ENCODE data around the gene EIF5B. TPM values are rescaled to one million over a fixed set of nuclear protein-coding genes. Genes with fewer than 3 reads are reported as not detected.

The EIF5B gene
- polyA plus RNA-seq, 1 donor from 2014 or later = 8.0 TPM

DNA sequence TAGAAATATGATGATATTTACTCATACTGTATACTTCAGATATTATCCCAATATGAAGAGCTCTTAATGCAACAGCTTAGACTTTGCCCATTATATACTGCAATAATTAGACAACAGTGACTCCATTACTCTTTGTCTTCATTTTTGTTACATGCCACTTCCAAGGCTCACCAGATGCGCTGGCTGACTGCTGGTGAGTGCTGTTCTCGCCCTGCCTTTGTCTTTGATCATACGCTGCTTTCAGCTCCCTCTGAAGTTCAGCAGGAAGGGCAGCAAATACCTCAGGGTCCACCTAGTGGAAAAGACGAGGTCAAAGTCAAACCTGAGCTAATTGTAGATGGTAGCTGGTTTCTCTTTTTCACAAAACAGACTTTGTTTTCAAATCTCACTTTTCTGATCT, 66.3 kb downstream of the EIF5B start:
- Histone ChIP-seq H3K4me3 (ENCODE audit: low read length) (no peak overlapping the region), H3K9me3 (ENCODE audit: low read length) (no peaks in the 10 kb centered on the region), H4K20me1 (ENCODE audit: insufficient read depth) (no peaks in the 10 kb centered on the region), H2AFZ (ENCODE audit: low read depth, low read length) (no peak overlapping the region), H3K79me2 (replicated peaks; ENCODE audit: insufficient read depth, low read length) (no peaks in the 10 kb centered on the region), H3F3A (ENCODE audit: insufficient read depth, low read length, poor library complexity, severe bottlenecking) (no peaks in the 10 kb centered on the region), H3K9me2 (ENCODE audit: insufficient read depth, low read length) (no peaks in the 10 kb centered on the region), H3K4me2 (ENCODE audit: low read length) (no peak overlapping the region), H3K27me3 (ENCODE audit: insufficient read depth, low read depth, low read length) (no peaks in the 10 kb centered on the region), H3K9ac (ENCODE audit: low read length) (no peak overlapping the region), H3K36me3 (ENCODE audit: insufficient read depth, low read length) (peaks cover 20% of the 10 kb centered on the region), H3K27ac (ENCODE audit: low read length) (no peak overlapping the region)
- TF ChIP-seq, protein P1, sequence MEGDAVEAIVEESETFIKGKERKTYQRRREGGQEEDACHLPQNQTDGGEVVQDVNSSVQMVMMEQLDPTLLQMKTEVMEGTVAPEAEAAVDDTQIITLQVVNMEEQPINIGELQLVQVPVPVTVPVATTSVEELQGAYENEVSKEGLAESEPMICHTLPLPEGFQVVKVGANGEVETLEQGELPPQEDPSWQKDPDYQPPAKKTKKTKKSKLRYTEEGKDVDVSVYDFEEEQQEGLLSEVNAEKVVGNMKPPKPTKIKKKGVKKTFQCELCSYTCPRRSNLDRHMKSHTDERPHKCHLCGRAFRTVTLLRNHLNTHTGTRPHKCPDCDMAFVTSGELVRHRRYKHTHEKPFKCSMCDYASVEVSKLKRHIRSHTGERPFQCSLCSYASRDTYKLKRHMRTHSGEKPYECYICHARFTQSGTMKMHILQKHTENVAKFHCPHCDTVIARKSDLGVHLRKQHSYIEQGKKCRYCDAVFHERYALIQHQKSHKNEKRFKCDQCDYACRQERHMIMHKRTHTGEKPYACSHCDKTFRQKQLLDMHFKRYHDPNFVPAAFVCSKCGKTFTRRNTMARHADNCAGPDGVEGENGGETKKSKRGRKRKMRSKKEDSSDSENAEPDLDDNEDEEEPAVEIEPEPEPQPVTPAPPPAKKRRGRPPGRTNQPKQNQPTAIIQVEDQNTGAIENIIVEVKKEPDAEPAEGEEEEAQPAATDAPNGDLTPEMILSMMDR (IDR thresholded peaks at IDR 0.05; ENCODE audit: poor library complexity, severe bottlenecking) = no peak
- TF ChIP-seq SMC3 (conservative IDR thresholded peaks at IDR 0.05; ENCODE audit: poor library complexity) (no peak), POLR2AphosphoS5 (IDR thresholded peaks at IDR 0.05) (no peak), RAD21 (conservative IDR thresholded peaks at IDR 0.05) (no peak), EP300 (conservative IDR thresholded peaks at IDR 0.05; ENCODE audit: poor library complexity, severe bottlenecking) (no peak), EZH2 (IDR thresholded peaks at IDR 0.05; ENCODE audit: borderline replicate concordance, insufficient read depth, low read length, poor library complexity, severe bottlenecking) (no peak)

DNA sequence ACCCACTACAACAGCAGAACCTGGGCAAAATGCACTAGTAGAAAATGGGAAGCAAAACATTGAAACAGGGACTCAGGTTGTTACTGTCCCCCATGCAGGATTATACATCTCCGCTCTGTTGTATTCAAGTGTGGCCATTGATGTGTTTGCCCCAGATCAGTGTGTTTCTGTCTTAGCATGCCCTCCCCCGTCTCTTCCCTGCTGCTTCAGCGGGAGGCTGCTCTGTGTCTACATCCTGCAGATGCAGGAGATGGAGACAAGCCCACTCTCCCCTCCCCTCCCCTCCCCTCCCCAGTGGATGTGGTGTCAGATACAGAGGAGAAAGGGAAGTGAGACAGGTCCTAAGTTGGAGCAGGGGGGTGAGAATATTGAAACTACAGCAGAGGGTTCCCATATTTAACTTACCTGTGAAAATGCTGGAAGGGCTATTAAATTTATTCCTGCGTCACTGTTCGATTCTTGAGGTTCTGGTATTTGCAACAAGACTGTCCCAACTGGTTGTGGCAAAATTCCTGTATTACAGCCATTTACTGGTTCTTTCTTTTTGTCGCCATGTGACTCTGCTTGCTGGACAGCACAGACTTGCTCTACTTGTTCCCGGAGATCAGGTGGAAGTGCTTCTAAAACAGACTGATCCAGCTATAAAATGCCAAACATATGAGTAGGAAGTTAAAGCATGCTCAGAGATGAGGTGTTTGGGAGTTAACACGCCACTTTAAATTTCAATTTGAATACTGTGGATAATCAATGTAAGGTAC, 67.0 kb downstream of the EIF5B start:
- Histone ChIP-seq H3K4me2 (ENCODE audit: low read length) (no peak overlapping the region), H2AFZ (ENCODE audit: low read depth, low read length) (no peak overlapping the region), H3F3A (ENCODE audit: insufficient read depth, low read length, poor library complexity, severe bottlenecking) (no peaks in the 10 kb centered on the region), H3K4me3 (ENCODE audit: low read length) (no peak overlapping the region), H4K20me1 (ENCODE audit: insufficient read depth) (no peaks in the 10 kb centered on the region), H3K36me3 (ENCODE audit: insufficient read depth, low read length) (peaks cover 14% of the 10 kb centered on the region), H3K9ac (ENCODE audit: low read length) (no peak overlapping the region), H3K27me3 (ENCODE audit: insufficient read depth, low read depth, low read length) (no peaks in the 10 kb centered on the region), H3K27ac (ENCODE audit: low read length) (no peak overlapping the region), H3K9me3 (ENCODE audit: low read length) (no peaks in the 10 kb centered on the region), H3K9me2 (ENCODE audit: insufficient read depth, low read length) (no peaks in the 10 kb centered on the region), H3K79me2 (replicated peaks; ENCODE audit: insufficient read depth, low read length) (no peaks in the 10 kb centered on the region)
- TF ChIP-seq POLR2AphosphoS5 (IDR thresholded peaks at IDR 0.05) = no peak
- no peak for TF ChIP-seq MXI1 (conservative IDR thresholded peaks at IDR 0.05; ENCODE audit: poor library complexity, severe bottlenecking)
- no peak for TF ChIP-seq EZH2 (IDR thresholded peaks at IDR 0.05; ENCODE audit: borderline replicate concordance, insufficient read depth, low read length, poor library complexity, severe bottlenecking)
- TF ChIP-seq SMC3 (conservative IDR thresholded peaks at IDR 0.05; ENCODE audit: poor library complexity) = no peak
- no peak for TF ChIP-seq TAF1 (IDR thresholded peaks at IDR 0.05; ENCODE audit: low read depth)
- no peak for TF ChIP-seq RAD21 (conservative IDR thresholded peaks at IDR 0.05)
- no peak for TF ChIP-seq EP300 (conservative IDR thresholded peaks at IDR 0.05; ENCODE audit: poor library complexity, severe bottlenecking)
- TF ChIP-seq, protein P2, sequence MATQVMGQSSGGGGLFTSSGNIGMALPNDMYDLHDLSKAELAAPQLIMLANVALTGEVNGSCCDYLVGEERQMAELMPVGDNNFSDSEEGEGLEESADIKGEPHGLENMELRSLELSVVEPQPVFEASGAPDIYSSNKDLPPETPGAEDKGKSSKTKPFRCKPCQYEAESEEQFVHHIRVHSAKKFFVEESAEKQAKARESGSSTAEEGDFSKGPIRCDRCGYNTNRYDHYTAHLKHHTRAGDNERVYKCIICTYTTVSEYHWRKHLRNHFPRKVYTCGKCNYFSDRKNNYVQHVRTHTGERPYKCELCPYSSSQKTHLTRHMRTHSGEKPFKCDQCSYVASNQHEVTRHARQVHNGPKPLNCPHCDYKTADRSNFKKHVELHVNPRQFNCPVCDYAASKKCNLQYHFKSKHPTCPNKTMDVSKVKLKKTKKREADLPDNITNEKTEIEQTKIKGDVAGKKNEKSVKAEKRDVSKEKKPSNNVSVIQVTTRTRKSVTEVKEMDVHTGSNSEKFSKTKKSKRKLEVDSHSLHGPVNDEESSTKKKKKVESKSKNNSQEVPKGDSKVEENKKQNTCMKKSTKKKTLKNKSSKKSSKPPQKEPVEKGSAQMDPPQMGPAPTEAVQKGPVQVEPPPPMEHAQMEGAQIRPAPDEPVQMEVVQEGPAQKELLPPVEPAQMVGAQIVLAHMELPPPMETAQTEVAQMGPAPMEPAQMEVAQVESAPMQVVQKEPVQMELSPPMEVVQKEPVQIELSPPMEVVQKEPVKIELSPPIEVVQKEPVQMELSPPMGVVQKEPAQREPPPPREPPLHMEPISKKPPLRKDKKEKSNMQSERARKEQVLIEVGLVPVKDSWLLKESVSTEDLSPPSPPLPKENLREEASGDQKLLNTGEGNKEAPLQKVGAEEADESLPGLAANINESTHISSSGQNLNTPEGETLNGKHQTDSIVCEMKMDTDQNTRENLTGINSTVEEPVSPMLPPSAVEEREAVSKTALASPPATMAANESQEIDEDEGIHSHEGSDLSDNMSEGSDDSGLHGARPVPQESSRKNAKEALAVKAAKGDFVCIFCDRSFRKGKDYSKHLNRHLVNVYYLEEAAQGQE (IDR thresholded peaks at IDR 0.05; ENCODE audit: borderline replicate concordance) = no peak
- TF ChIP-seq, protein P1 (IDR thresholded peaks at IDR 0.05; ENCODE audit: poor library complexity, severe bottlenecking) = no peak
